IMR-90 (cell line): ENCODE data around the gene LPA. TPM values are rescaled to one million over a fixed set of nuclear protein-coding genes. Genes with fewer than 3 reads are reported as not detected.

Experiments
- ATAC-seq: fragments of 200-7000 bp; cut with Tn5 transposase; 2 replicates; pipeline ENCODE4 v1.9.1; 2020; ENCODE audit warnings: low read depth, mild to moderate bottlenecking, moderate library complexity
- BruUV-seq: library from RNA; stranded (reverse); fragments of 400-500 nt; replicated peaks from 2 replicates; lab custom pipeline; 2021; lab: Mats Ljungman, UMichigan
- CTCF ChIA-PET: fragments of 300-600 bp; formaldehyde crosslinking; extraction: SDS; loops from one replicate; lab custom pipeline; 2021; ENCODE audit warnings: antibody characterized with exemption; lab: Yijun Ruan, JAX
- POLR2A ChIA-PET: fragments of 300-600 bp; sonication (Branson Sonifier 250); formaldehyde crosslinking; loops from one replicate; lab custom pipeline; 2022; ENCODE audit warnings: antibody characterized with exemption; ENCODE audit not compliant: unreplicated experiment; lab: Charles Lee
- DNase-seq: peaks from one replicate; pipeline ENCODE4 v3.0.0; 2013
- H2AFZ ChIP-seq: replicated peaks from 2 replicates; pipeline ENCODE3; 2013; ENCODE audit warnings: low read length, mild to moderate bottlenecking; ENCODE audit not compliant: poor library complexity
- H2AK5ac ChIP-seq: 2 replicates; pipeline ENCODE4 v1.6.1; 2013; ENCODE audit warnings: low read depth, low read length, inconsistent platforms
- H2AK9ac ChIP-seq: replicated peaks from 2 replicates; pipeline ENCODE3; 2013; ENCODE audit warnings: mild to moderate bottlenecking, low read depth, low read length, moderate library complexity; ENCODE audit not compliant: poor library complexity
- H2BK120ac ChIP-seq: 2 replicates; pipeline ENCODE4 v1.6.1; 2013; ENCODE audit warnings: low read depth, low read length, inconsistent platforms
- H2BK15ac ChIP-seq: 3 replicates; pipeline ENCODE4 v1.6.1; 2013; ENCODE audit warnings: low read depth, low read length, inconsistent platforms
- H2BK20ac ChIP-seq: 2 replicates; pipeline ENCODE4 v1.6.1; 2013; ENCODE audit warnings: low read depth, mild to moderate bottlenecking, inconsistent platforms, low read length, moderate library complexity
- H2BK5ac ChIP-seq: 2 replicates; pipeline ENCODE4 v1.6.1; 2013; ENCODE audit warnings: mild to moderate bottlenecking, low read depth, low read length, inconsistent platforms; ENCODE audit not compliant: poor library complexity, severe bottlenecking
- H3K14ac ChIP-seq: replicated peaks from 2 replicates; pipeline ENCODE4 v1.6.1; 2013; ENCODE audit warnings: low read depth, low read length, inconsistent platforms
- H3K18ac ChIP-seq: 2 replicates; pipeline ENCODE4 v1.6.1; 2013; ENCODE audit warnings: low read depth, low read length, control low read depth
- H3K23ac ChIP-seq: 2 replicates; pipeline ENCODE4 v1.6.1; 2013; ENCODE audit warnings: low read depth, low read length, inconsistent platforms
- H3K27ac ChIP-seq: 2 replicates; pipeline ENCODE4 v1.5.1; 2013; ENCODE audit warnings: mild to moderate bottlenecking, control low read depth, low read length; ENCODE audit not compliant: insufficient read depth
- H3K27me3 ChIP-seq: 2 replicates; pipeline ENCODE4 v1.6.1; 2013; ENCODE audit warnings: low read length; ENCODE audit not compliant: control insufficient read depth, insufficient read depth
- H3K36me3 ChIP-seq: 2 replicates; pipeline ENCODE4 v1.6.1; 2013; ENCODE audit warnings: low read length, mixed read lengths; ENCODE audit not compliant: control insufficient read depth, insufficient read depth
- H3K4ac ChIP-seq: 2 replicates; pipeline ENCODE4 v1.6.1; 2013; ENCODE audit warnings: low read depth, low read length, inconsistent platforms
- H3K4me1 ChIP-seq: 2 replicates; pipeline ENCODE4 v1.6.1; 2013; ENCODE audit warnings: low read length, mixed read lengths; ENCODE audit not compliant: control insufficient read depth, insufficient read depth
- H3K4me2 ChIP-seq: 2 replicates; pipeline ENCODE4 v1.6.1; 2013; ENCODE audit warnings: low read depth, mild to moderate bottlenecking, control low read depth, low read length, moderate library complexity
- H3K4me3 ChIP-seq: 2 replicates; pipeline ENCODE4 v1.5.1; 2013; ENCODE audit warnings: low read depth, mild to moderate bottlenecking, control low read depth, low read length, moderate library complexity; ENCODE audit not compliant: insufficient read depth
- H3K56ac ChIP-seq: 2 replicates; pipeline ENCODE4 v1.6.1; 2013; ENCODE audit warnings: low read length, inconsistent platforms; ENCODE audit not compliant: insufficient read depth; ENCODE audit errors: extremely low read depth
- H3K79me1 ChIP-seq, 2 experiments: 2 replicates each; pipeline ENCODE4 v1.6.1; 2013; ENCODE audit warnings: low read length in 2 of 2, inconsistent platforms in 1 of 2, low read depth in 1 of 2
- H3K9ac ChIP-seq: 2 replicates; pipeline ENCODE4 v1.6.1; 2013; ENCODE audit warnings: low read depth, low read length, control low read depth
- H3K9me1 ChIP-seq: 2 replicates; pipeline ENCODE4 v1.6.1; 2013; ENCODE audit warnings: low read length, inconsistent platforms; ENCODE audit not compliant: insufficient read depth
- H3K9me3 ChIP-seq: 2 replicates; pipeline ENCODE4 v1.6.1; 2013; ENCODE audit warnings: low read length; ENCODE audit not compliant: control insufficient read depth, insufficient read depth
- H4K20me1 ChIP-seq: 2 replicates; pipeline ENCODE4 v1.6.1; 2013; ENCODE audit warnings: low read length, inconsistent platforms; ENCODE audit not compliant: insufficient read depth
- H4K5ac ChIP-seq: 2 replicates; pipeline ENCODE4 v1.6.1; 2013; ENCODE audit warnings: mild to moderate bottlenecking, low read depth, low read length, control low read depth
- H4K8ac ChIP-seq, 2 experiments: 2 replicates each; pipeline ENCODE4 v1.6.1; 2013; ENCODE audit warnings: low read depth in 2 of 2, low read length in 2 of 2, control low read depth in 1 of 2, inconsistent platforms in 1 of 2
- H4K91ac ChIP-seq: 2 replicates; pipeline ENCODE4 v1.6.1; 2013; ENCODE audit warnings: low read depth, low read length, inconsistent platforms; ENCODE audit not compliant: insufficient read depth
- CHD1 ChIP-seq: IDR thresholded peaks from 2 replicates; pipeline ENCODE4 v1.6.1; 2012; ENCODE audit warnings: low read depth, low read length, improper control_type of control experiment
- POLR2A ChIP-seq: IDR thresholded peaks from 2 replicates; pipeline ENCODE4 v1.6.1; 2012; ENCODE audit warnings: mild to moderate bottlenecking, low read depth, low read length
- WGBS, 2 experiments: methylation state at CpG; one replicate each; pipeline versions ENCODE4 v1.1.5 to v1.1.7; 2013; ENCODE audit warnings: missing lambda C conversion rate in 2 of 2; ENCODE audit not compliant: insufficient read length in 1 of 2; ENCODE audit errors: extremely low coverage in 2 of 2; 5-methylcytosine and 5-hydroxymethylcytosine counted together
- dilution Hi-C: fragments of 300-500 bp; cut with HindIII; formaldehyde crosslinking; loops from one replicate; pipeline ENCODE4 v1.14.3; 2018; ENCODE audit warnings: low sequenced_read_pairs; ENCODE audit not compliant: unreplicated experiment
- in situ Hi-C: fragments of 300-500 bp; cut with MboI; formaldehyde crosslinking; loops from 3 replicates; pipeline ENCODE4 v1.14.3; 2019; ENCODE audit warnings: low sequenced_read_pairs, inconsistent platforms, mixed read lengths
- intact Hi-C: fragments of 100-400 bp; cut with micrococcal nuclease; formaldehyde crosslinking; loops from 2 replicates; pipeline ENCODE4 v1.10.0; 2022
- polyA plus RNA-seq, 3 experiments: library from polyadenylated mRNA; depleted of rRNA; stranded (reverse); fragments of >200 nt; gene quantifications; 2 replicates each; pipeline ENCODE4 v1.2.3, GENCODE V29; 2012; ENCODE audit warnings: low replicate concordance in 1 of 3
- total RNA-seq: library from RNA; depleted of rRNA; stranded (reverse); fragments of >200 nt; gene quantifications from 2 replicates; pipeline ENCODE4 v1.2.3, GENCODE V29; 2012
- TF ChIP-seq, protein P1 (sequence below): fragments of 150-350 bp; IDR thresholded peaks from 2 replicates; pipeline ENCODE4 v1.6.1; 2016; ENCODE audit warnings: low read depth, mild to moderate bottlenecking, low read length, moderate library complexity, borderline replicate concordance

The LPA gene
- total and polyA plus RNA-seq, 2 of the 4 experiments (the other 2 are of a cell fraction): not detected

DNA sequence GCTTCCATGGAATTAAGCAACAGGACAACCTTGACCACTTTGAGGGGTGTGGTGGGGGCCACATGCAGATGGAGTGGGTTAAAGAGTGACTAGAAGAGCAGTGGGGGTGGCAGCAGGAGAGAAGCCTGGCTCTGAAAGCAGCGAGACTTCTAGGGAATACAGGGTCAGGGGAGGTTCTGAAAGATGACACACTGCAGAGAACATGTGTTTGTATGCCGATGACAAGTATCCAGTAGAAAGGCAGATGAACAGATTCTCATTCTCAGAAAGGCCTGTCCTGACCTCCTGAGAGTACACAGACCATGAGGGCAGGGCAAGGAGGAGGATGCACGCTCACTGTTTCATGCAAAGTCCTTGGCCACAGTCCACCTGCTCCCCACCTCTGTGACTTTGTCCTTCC is 2.9 kb downstream of the LPA start:
- intact Hi-C loops: no loop called here
- Histone ChIP-seq H3K18ac (no peak overlapping the region), H4K8ac (no peak overlapping the region), H3K9me3 (peaks cover 27% of the 10 kb centered on the region), H3K79me1 (no peaks in the 10 kb centered on the region), H3K14ac (no peak overlapping the region), H3K4me2 (no peak overlapping the region), H3K23ac (no peak overlapping the region), H2AFZ (no peak overlapping the region), H3K4ac (no peak overlapping the region), H3K27ac (no peak overlapping the region), H2BK120ac (no peak overlapping the region), H3K27me3 (no peaks in the 10 kb centered on the region), H3K4me1 (no peaks in the 10 kb centered on the region), H4K91ac (no peak overlapping the region), H3K4me3 (no peak overlapping the region), H4K5ac (no peak overlapping the region), H2AK9ac (no peak overlapping the region), H4K20me1 (no peaks in the 10 kb centered on the region), H3K9me1 (no peaks in the 10 kb centered on the region), H3K36me3 (no peaks in the 10 kb centered on the region), H2BK5ac (no peak overlapping the region), H3K9ac (no peak overlapping the region), H2BK15ac (no peak overlapping the region), H2BK20ac (no peak overlapping the region), H3K56ac (no peak overlapping the region), H2AK5ac (no peak overlapping the region)
- ChIA-PET CTCF (no interaction called here), POLR2A (no interaction called here)
- WGBS, 2 experiments: 0% methylated on average over 1 of the region's 3 CpGs; no CpG with 5 or more reads in 1 of the 2 experiments
- DNase-seq (no peak), ATAC-seq (no peak)
- BruUV-seq: no TSS peak
- in situ Hi-C loops: no loop called here
- no peak for TF ChIP-seq CHD1
- TF ChIP-seq POLR2A: no peak
- TF ChIP-seq, protein P1, sequence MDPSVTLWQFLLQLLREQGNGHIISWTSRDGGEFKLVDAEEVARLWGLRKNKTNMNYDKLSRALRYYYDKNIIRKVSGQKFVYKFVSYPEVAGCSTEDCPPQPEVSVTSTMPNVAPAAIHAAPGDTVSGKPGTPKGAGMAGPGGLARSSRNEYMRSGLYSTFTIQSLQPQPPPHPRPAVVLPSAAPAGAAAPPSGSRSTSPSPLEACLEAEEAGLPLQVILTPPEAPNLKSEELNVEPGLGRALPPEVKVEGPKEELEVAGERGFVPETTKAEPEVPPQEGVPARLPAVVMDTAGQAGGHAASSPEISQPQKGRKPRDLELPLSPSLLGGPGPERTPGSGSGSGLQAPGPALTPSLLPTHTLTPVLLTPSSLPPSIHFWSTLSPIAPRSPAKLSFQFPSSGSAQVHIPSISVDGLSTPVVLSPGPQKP: no peak
- dilution Hi-C loops: no loop called here
